Effector memory CD8-positive, alpha-beta T cell (primary cell): ENCODE data around the gene UBAP1.

Experiments used
- ATAC-seq: fragments of 150-1000 bp; cut with Tn5 transposase; replicated peaks from 2 replicates; pipeline ENCODE4 v1.10.0; 2021; ENCODE audit warnings: mild to moderate bottlenecking, moderate library complexity
- DNase-seq, 3 experiments: peaks; one replicate each; pipeline ENCODE4 v3.0.0; 2021
- H3K27ac Mint-ChIP-seq, 2 donors: one replicate each; pipeline ENCODE4 v1.8.0; 2022; ENCODE audit warnings: mild to moderate bottlenecking in 2 of 2, mixed read lengths in 2 of 2, moderate library complexity in 2 of 2
- H3K27me3 Mint-ChIP-seq, 2 donors: one replicate each; pipeline ENCODE4 v1.8.0; 2022; ENCODE audit warnings: mixed read lengths in 2 of 2
- H3K36me3 Mint-ChIP-seq: one replicate; pipeline ENCODE4 v1.8.0; 2022; ENCODE audit warnings: mild to moderate bottlenecking, moderate library complexity, mixed read lengths; ENCODE audit not compliant: insufficient read depth
- H3K4me1 Mint-ChIP-seq, 2 donors: one replicate each; pipeline ENCODE4 v1.8.0; 2022; ENCODE audit warnings: low read depth in 2 of 2, mixed read lengths in 2 of 2
- H3K4me3 Mint-ChIP-seq, 2 donors: one replicate each; pipeline ENCODE4 v1.8.0; 2022; ENCODE audit warnings: mild to moderate bottlenecking in 2 of 2, mixed read lengths in 2 of 2, moderate library complexity in 2 of 2
- H3K9me3 Mint-ChIP-seq, 2 donors: one replicate each; pipeline ENCODE4 v1.8.0; 2022; ENCODE audit warnings: mixed read lengths in 2 of 2

The UBAP1 gene

GRCh38 chr9:34250721-34251120, 71.9 kb downstream of the UBAP1 start:
- ATAC-seq = no peak
- no peaks in the 10 kb centered on the region for H3K9me3 Mint-ChIP-seq
- H3K27ac Mint-ChIP-seq = peak overlapping the region in 1 of 2 donors; percentile 83
- peaks cover 4 to 9% of the 10 kb centered on the region in 2 donors for H3K4me1 Mint-ChIP-seq
- DNase-seq = no peak
- H3K4me3 Mint-ChIP-seq = no peak overlapping the region
- H3K27me3 Mint-ChIP-seq = no peaks in the 10 kb centered on the region
- H3K36me3 Mint-ChIP-seq = peaks cover 57% of the 10 kb centered on the region

- ATAC-seq (no peak), DNase-seq (no peak)
- Mint-ChIP-seq H3K4me1 (peaks cover 4 to 14% of the 10 kb centered on the region in 2 donors), H3K27me3 (no peaks in the 10 kb centered on the region), H3K36me3 (peaks cover 47% of the 10 kb centered on the region), H3K9me3 (no peaks in the 10 kb centered on the region), H3K27ac (peak overlapping the region in 1 of 2 donors; percentile 83), H3K4me3 (no peak overlapping the region)
Measured at GRCh38 chr9:34252016-34252415, 73.2 kb downstream of the UBAP1 start.

GRCh38 chr9:34252670-34253459, 74.0 kb downstream of the UBAP1 start:
- Mint-ChIP-seq H3K27ac (peak overlapping the region in 1 of 2 donors; percentile 83), H3K4me3 (no peak overlapping the region), H3K9me3 (no peaks in the 10 kb centered on the region)

GRCh38 chr9:34253460-34253837, 74.6 kb downstream of the UBAP1 start:
- Mint-ChIP-seq H3K36me3 (peaks cover 42% of the 10 kb centered on the region), H3K4me1 (peaks cover 4 to 14% of the 10 kb centered on the region in 2 donors), H3K9me3 (no peaks in the 10 kb centered on the region), H3K27me3 (no peaks in the 10 kb centered on the region), H3K27ac (peak overlapping the region in 1 of 2 donors; percentile 83), H3K4me3 (no peak overlapping the region)
- ATAC-seq (no peak), DNase-seq (no peak)

More at GRCh38 chr9:34252670-34253459, 74.0 kb downstream of the UBAP1 start:
- Mint-ChIP-seq H3K27me3 (no peaks in the 10 kb centered on the region), H3K36me3 (peaks cover 42% of the 10 kb centered on the region), H3K4me1 (peaks cover 4 to 14% of the 10 kb centered on the region in 2 donors)
- DNase-seq (peak; percentile 47 to 67 (median 63)), ATAC-seq (peak; percentile 83)

GRCh38 chr9:34254141-34254913, 75.5 kb downstream of the UBAP1 start:
- Mint-ChIP-seq H3K27ac (peak overlapping the region in 1 of 2 donors; percentile 83), H3K36me3 (peaks cover 38% of the 10 kb centered on the region), H3K4me1 (peaks cover 4 to 12% of the 10 kb centered on the region in 2 donors), H3K4me3 (no peak overlapping the region), H3K9me3 (no peaks in the 10 kb centered on the region), H3K27me3 (no peaks in the 10 kb centered on the region)
- DNase-seq (no peak), ATAC-seq (no peak)

- ATAC-seq (no peak), DNase-seq (no peak)
- Mint-ChIP-seq H3K4me3 (no peak overlapping the region), H3K36me3 (peaks cover 30% of the 10 kb centered on the region), H3K27ac (peak overlapping the region in 1 of 2 donors; percentile 72), H3K9me3 (no peaks in the 10 kb centered on the region), H3K27me3 (no peaks in the 10 kb centered on the region), H3K4me1 (peaks cover 4 to 12% of the 10 kb centered on the region in 2 donors)
Measured at GRCh38 chr9:34254966-34255825, 76.4 kb downstream of the UBAP1 start.

- H3K27me3 Mint-ChIP-seq = no peaks in the 10 kb centered on the region
- H3K4me3 Mint-ChIP-seq = no peak overlapping the region
- DNase-seq = no peak
- ATAC-seq = no peak
- H3K36me3 Mint-ChIP-seq = peaks cover 27% of the 10 kb centered on the region
- no peaks in the 10 kb centered on the region for H3K9me3 Mint-ChIP-seq
- peaks cover 4 to 12% of the 10 kb centered on the region in 2 donors for H3K4me1 Mint-ChIP-seq
- peak overlapping the region; percentile 71 to 72 for H3K27ac Mint-ChIP-seq
Measured at GRCh38 chr9:34256104-34256503, 77.3 kb downstream of the UBAP1 start.

- peak overlapping the region in 1 of 2 donors; percentile 71 for H3K27ac Mint-ChIP-seq
- peaks cover 17% of the 10 kb centered on the region for H3K36me3 Mint-ChIP-seq
- H3K27me3 Mint-ChIP-seq = no peaks in the 10 kb centered on the region
- H3K9me3 Mint-ChIP-seq = no peaks in the 10 kb centered on the region
- H3K4me3 Mint-ChIP-seq = no peak overlapping the region
- DNase-seq (no peak), ATAC-seq (no peak)
- peaks cover 4 to 12% of the 10 kb centered on the region in 2 donors for H3K4me1 Mint-ChIP-seq
Measured at GRCh38 chr9:34256987-34257585, 78.2 kb downstream of the UBAP1 start.

GRCh38 chr9:34259315-34259714, 80.5 kb downstream of the UBAP1 start:
- H3K27ac Mint-ChIP-seq = no peak overlapping the region
- H3K4me1 Mint-ChIP-seq = peaks cover 0 to 5% of the 10 kb centered on the region in 2 donors
- no peaks in the 10 kb centered on the region for H3K9me3 Mint-ChIP-seq
- H3K27me3 Mint-ChIP-seq = no peaks in the 10 kb centered on the region
- DNase-seq (no peak), ATAC-seq (no peak)
- no peaks in the 10 kb centered on the region for H3K36me3 Mint-ChIP-seq
- H3K4me3 Mint-ChIP-seq = no peak overlapping the region

GRCh38 chr9:34262971-34263370, 84.1 kb downstream of the UBAP1 start:
- H3K4me1 Mint-ChIP-seq = peaks cover 0 to 2% of the 10 kb centered on the region in 2 donors
- no peak overlapping the region for H3K27ac Mint-ChIP-seq
- H3K27me3 Mint-ChIP-seq = no peaks in the 10 kb centered on the region
- no peak for DNase-seq
- H3K9me3 Mint-ChIP-seq = no peaks in the 10 kb centered on the region
- H3K4me3 Mint-ChIP-seq = no peak overlapping the region
- H3K36me3 Mint-ChIP-seq = no peaks in the 10 kb centered on the region
- no peak for ATAC-seq

- H3K36me3 Mint-ChIP-seq = peaks cover 3% of the 10 kb centered on the region
- H3K27ac Mint-ChIP-seq = no peak overlapping the region
- ATAC-seq = no peak
- no peaks in the 10 kb centered on the region for H3K9me3 Mint-ChIP-seq
- no peaks in the 10 kb centered on the region for H3K27me3 Mint-ChIP-seq
- peaks cover 0 to 2% of the 10 kb centered on the region in 2 donors for H3K4me1 Mint-ChIP-seq
- H3K4me3 Mint-ChIP-seq = no peak overlapping the region
- no peak for DNase-seq
Measured at GRCh38 chr9:34267660-34268059, 88.8 kb downstream of the UBAP1 start.

GRCh38 chr9:34271265-34272006, 92.6 kb downstream of the UBAP1 start:
- Mint-ChIP-seq H3K36me3 (peaks cover 3% of the 10 kb centered on the region), H3K27me3 (no peaks in the 10 kb centered on the region), H3K4me3 (no peak overlapping the region), H3K27ac (no peak overlapping the region), H3K9me3 (no peaks in the 10 kb centered on the region), H3K4me1 (peaks cover 0 to 2% of the 10 kb centered on the region in 2 donors)
- ATAC-seq (no peak), DNase-seq (no peak)
